Type B pancreatic cell (in vitro differentiated cells): ENCODE measurements around the gene CUEDC1. TPM values are rescaled to one million over a fixed set of nuclear protein-coding genes. Genes with fewer than 3 reads are reported as not detected.
"Not testable (repeated sequence)": the region's sequence is repeated elsewhere in the genome, so short reads cannot be mapped to it uniquely, and the experiment has no call there.

Source experiments
- DNase-seq: peaks from one replicate; pipeline ENCODE4 v3.0.0; 2021; ENCODE audit warnings: mixed read lengths; ENCODE audit not compliant: unreplicated experiment; ENCODE audit errors: extremely low spot score
- H3K27ac Mint-ChIP-seq: 2 replicates; pipeline ENCODE4 v1.8.0; 2021; ENCODE audit warnings: mild to moderate bottlenecking, mixed read lengths
- H3K27me3 Mint-ChIP-seq: 2 replicates; pipeline ENCODE4 v1.8.0; 2021; ENCODE audit warnings: mixed read lengths
- H3K36me3 Mint-ChIP-seq: 2 replicates; pipeline ENCODE4 v1.8.0; 2021; ENCODE audit warnings: mixed read lengths
- H3K4me1 Mint-ChIP-seq: one replicate; pipeline ENCODE4 v1.8.0; 2021; ENCODE audit warnings: mixed read lengths; ENCODE audit not compliant: unreplicated experiment
- H3K4me3 Mint-ChIP-seq: 2 replicates; pipeline ENCODE4 v1.8.0; 2021; ENCODE audit warnings: mild to moderate bottlenecking, mixed read lengths
- H3K9me3 Mint-ChIP-seq: 2 replicates; pipeline ENCODE4 v1.8.0; 2021; ENCODE audit warnings: mixed read lengths
- CTCF ChIP-seq: fragments of 200-600 bp; sonication (generic); conservative IDR thresholded peaks from 2 replicates; pipeline ENCODE4 v1.5.0; 2021; ENCODE audit warnings: antibody characterized with exemption, mild to moderate bottlenecking
- total RNA-seq: library from RNA; stranded (reverse); gene quantifications from 2 replicates; pipeline ENCODE4 v1.2.1, GENCODE V29; 2021; ENCODE audit warnings: low replicate concordance

CUEDC1 gene
- total RNA-seq, 1 donor from 2014 or later: 31.3 TPM

GRCh38 chr17:57982452-57983170 is 27.4 kb upstream of the CUEDC1 start:
- H3K4me3 Mint-ChIP-seq: peak overlapping the region; percentile 8
- no peak overlapping the region for H3K27ac Mint-ChIP-seq
- peaks cover 36% of the 10 kb centered on the region for H3K36me3 Mint-ChIP-seq
- no peaks in the 10 kb centered on the region for H3K9me3 Mint-ChIP-seq
- no peaks in the 10 kb centered on the region for H3K27me3 Mint-ChIP-seq
- peaks cover 53% of the 10 kb centered on the region for H3K4me1 Mint-ChIP-seq
- TF ChIP-seq CTCF: no peak
- no peak for DNase-seq

GRCh38 chr17:57980522-57980921 is 25.3 kb upstream of the CUEDC1 start:
- Mint-ChIP-seq H3K27ac (no peak overlapping the region), H3K36me3 (peaks cover 48% of the 10 kb centered on the region), H3K27me3 (no peaks in the 10 kb centered on the region), H3K4me3 (no peak overlapping the region), H3K9me3 (no peaks in the 10 kb centered on the region), H3K4me1 (peaks cover 45% of the 10 kb centered on the region)
- DNase-seq: no peak
- no peak for TF ChIP-seq CTCF

- no peaks in the 10 kb centered on the region for H3K27me3 Mint-ChIP-seq
- H3K36me3 Mint-ChIP-seq: peaks cover 51% of the 10 kb centered on the region
- H3K9me3 Mint-ChIP-seq: no peaks in the 10 kb centered on the region
- no peak overlapping the region for H3K4me3 Mint-ChIP-seq
- TF ChIP-seq CTCF: no peak
- DNase-seq: no peak
- peaks cover 31% of the 10 kb centered on the region for H3K4me1 Mint-ChIP-seq
- H3K27ac Mint-ChIP-seq: no peak overlapping the region
Observed at GRCh38 chr17:57979076-57979475, 23.9 kb upstream of the CUEDC1 start.

GRCh38 chr17:57976594-57976993 is 21.4 kb upstream of the CUEDC1 start:
- DNase-seq: no peak
- TF ChIP-seq CTCF: no peak
- H3K4me1 Mint-ChIP-seq: peaks cover 19% of the 10 kb centered on the region
- H3K27ac Mint-ChIP-seq: no peak overlapping the region
- no peaks in the 10 kb centered on the region for H3K27me3 Mint-ChIP-seq
- H3K9me3 Mint-ChIP-seq: no peaks in the 10 kb centered on the region
- H3K36me3 Mint-ChIP-seq: peaks cover 44% of the 10 kb centered on the region
- H3K4me3 Mint-ChIP-seq: no peak overlapping the region

GRCh38 chr17:57975044-57975443 is 19.8 kb upstream of the CUEDC1 start:
- H3K9me3 Mint-ChIP-seq: no peaks in the 10 kb centered on the region
- H3K27ac Mint-ChIP-seq: no peak overlapping the region
- no peak for DNase-seq
- H3K36me3 Mint-ChIP-seq: peaks cover 39% of the 10 kb centered on the region
- TF ChIP-seq CTCF: no peak
- no peaks in the 10 kb centered on the region for H3K27me3 Mint-ChIP-seq
- peaks cover 28% of the 10 kb centered on the region for H3K4me1 Mint-ChIP-seq
- no peak overlapping the region for H3K4me3 Mint-ChIP-seq

GRCh38 chr17:57974053-57974824 is 19.0 kb upstream of the CUEDC1 start:
- H3K9me3 Mint-ChIP-seq, H3K27me3 Mint-ChIP-seq, DNase-seq, H3K27ac Mint-ChIP-seq, H3K4me3 Mint-ChIP-seq: not testable (repeated sequence)
- Mint-ChIP-seq H3K4me1 (peaks cover 28% of the 10 kb centered on the region), H3K36me3 (peaks cover 38% of the 10 kb centered on the region)
